HG03097 (cell line): ENCODE results near the gene NCAPD2.
"Not testable (repeated sequence)": the region's sequence is repeated elsewhere in the genome, so short reads cannot be mapped to it uniquely, and the experiment has no call there.

Experiments used
- ATAC-seq: cut with Tn5 transposase; IDR thresholded peaks from one replicate; pipeline ENCODE4 v1.9.1; 2021; ENCODE audit not compliant: unreplicated experiment, low FRiP score

NCAPD2 gene

DNA sequence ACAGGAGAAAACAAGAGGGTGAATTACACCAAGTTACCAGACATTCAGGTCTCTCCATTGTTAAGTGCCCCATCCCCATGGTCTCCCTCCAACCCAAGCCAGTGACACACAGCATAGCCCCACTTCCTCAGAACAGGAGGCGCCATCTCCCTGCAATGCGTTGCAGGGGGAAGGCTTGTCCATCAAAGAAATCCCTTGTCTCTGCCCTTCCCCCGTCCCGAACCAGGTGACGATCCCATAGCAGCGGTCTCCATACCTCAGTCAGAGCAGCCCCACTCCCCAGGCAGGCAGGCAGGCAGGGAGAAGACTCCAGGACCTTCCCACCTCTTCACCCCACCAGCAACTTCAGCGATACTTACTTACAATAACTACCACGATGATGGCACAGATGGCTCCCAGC, 29.4 kb upstream of the NCAPD2 start:
- no peak for ATAC-seq

- no peak for ATAC-seq
Measured at GRCh38 chr12:6465467-6466183, 28.3 kb upstream of the NCAPD2 start.

GRCh38 chr12:6466184-6466573, 27.7 kb upstream of the NCAPD2 start:
- no peak for ATAC-seq

DNA sequence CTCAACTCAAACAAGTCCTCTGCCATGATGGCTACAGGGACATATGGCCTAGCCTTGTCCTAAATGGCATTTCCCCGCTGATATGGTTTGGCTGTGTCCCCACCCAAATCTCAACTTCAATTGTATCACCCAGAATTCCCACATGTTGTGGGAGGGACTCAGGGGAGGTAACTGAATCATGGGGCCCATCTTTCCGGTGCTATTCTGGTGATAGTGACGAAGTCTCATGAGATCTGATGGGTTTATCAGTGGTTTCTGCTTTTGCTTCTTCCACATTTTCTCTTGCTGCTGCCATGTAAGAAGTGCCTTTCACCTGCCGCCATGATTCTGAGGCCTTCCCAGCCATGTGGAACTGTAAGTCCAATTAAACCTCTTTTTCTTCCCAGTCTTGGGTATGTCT, 27.2 kb upstream of the NCAPD2 start:
- ATAC-seq = not testable (repeated sequence)

- not testable (repeated sequence) for ATAC-seq
Measured at GRCh38 chr12:6467571-6468282, 26.2 kb upstream of the NCAPD2 start.

- no peak for ATAC-seq
Measured at GRCh38 chr12:6468283-6468575, 25.7 kb upstream of the NCAPD2 start.

DNA sequence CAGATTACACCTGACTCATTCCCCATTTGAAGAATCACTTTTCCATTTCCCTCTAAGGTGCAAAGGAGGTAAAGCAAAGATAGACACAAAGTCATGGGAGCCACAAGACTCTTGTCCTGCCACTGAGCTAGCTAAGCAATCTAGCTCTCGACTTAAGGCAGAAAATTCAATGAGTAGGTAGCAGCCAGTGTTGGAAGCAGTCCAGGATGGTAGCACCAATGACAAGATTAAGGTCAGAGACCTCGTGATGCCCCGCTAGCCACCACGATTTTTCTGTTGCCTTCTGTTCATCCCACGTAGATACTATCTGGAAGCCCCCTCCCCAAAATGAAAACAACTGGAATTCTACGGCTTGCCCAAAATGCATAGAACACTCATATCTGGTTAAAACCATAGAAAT, 24.8 kb upstream of the NCAPD2 start:
- no peak for ATAC-seq

DNA sequence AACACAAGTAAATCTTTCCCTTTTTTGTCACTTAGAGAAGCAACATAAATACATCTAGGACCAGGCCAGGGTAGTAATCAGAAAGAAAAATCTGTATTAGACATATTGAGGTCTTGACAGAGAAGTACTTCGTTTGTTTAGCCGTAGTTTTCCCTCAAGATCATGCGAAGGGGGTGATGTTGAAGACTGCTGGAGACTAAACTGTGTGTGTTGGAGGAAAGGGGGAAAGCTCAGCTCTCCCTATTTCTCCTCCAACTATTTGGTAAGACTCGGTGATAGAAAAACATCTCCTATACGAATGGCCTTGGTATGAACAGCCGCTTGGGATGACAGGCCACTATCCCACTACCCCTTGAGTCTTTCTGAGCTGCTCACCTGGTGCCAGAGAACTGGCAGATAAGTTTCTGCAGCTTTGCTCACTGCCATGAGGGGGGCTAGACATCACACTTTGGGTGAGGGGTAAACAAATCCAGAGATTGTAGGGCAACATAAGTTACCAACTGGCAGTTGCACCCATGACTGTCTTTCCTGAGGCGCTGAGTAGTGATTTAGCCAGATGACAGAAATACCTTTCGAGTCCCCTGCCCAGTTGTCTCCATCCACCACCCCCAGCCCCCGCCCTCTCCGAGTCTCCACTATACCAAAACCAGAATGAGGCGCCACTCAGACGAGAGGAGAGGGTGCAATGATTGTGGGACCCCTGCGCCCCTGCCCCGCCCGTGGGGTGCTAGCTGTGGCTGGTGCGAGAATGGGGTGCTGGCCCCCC, 24.1 kb upstream of the NCAPD2 start:
- ATAC-seq = no peak

- ATAC-seq = peak; percentile 86
Measured at GRCh38 chr12:6470375-6471163, 23.3 kb upstream of the NCAPD2 start, which contains the start of gene VAMP1. Gene VAMP1, minus strand, starts transcription at chr12:6470677. Its CDS starts 146 bp downstream, at chr12:6470531.

DNA sequence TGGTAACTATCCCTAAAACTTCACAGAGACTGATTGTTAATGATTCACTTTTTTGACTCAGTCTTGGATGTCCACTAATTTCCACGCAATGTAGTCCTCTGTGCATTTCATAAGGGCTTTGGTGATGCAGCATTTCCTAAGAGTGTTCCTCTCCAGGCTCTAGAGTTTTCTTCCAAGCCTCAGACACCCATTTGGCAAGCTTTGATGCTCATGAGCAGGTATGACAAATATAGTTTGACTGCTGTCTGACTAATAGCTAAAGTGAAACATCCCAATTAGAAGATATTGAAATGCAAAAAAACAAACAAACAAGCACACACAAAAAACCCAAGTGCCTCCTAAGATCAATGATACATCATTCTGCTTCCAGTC, 21.9 kb upstream of the NCAPD2 start:
- no peak for ATAC-seq

DNA sequence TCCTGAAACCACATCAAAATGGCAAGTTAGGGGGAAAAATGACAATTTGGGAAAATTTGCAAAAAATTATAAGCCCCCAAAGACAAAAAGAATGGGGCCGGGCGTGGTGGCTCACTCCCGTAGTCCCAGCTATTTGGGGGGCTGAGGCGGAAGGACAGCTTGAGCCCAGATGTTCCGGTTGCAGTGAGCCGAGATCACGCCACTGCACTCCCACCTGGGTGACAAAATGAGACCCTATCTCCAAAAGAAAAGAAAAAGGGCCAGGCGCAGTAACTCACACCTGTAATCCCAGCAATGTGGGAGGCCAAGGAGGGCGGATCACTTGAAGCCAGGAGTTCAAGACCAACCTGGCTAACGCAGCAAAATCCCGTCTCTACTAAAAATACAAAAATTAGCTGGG, 21.4 kb upstream of the NCAPD2 start:
- ATAC-seq = no peak

DNA sequence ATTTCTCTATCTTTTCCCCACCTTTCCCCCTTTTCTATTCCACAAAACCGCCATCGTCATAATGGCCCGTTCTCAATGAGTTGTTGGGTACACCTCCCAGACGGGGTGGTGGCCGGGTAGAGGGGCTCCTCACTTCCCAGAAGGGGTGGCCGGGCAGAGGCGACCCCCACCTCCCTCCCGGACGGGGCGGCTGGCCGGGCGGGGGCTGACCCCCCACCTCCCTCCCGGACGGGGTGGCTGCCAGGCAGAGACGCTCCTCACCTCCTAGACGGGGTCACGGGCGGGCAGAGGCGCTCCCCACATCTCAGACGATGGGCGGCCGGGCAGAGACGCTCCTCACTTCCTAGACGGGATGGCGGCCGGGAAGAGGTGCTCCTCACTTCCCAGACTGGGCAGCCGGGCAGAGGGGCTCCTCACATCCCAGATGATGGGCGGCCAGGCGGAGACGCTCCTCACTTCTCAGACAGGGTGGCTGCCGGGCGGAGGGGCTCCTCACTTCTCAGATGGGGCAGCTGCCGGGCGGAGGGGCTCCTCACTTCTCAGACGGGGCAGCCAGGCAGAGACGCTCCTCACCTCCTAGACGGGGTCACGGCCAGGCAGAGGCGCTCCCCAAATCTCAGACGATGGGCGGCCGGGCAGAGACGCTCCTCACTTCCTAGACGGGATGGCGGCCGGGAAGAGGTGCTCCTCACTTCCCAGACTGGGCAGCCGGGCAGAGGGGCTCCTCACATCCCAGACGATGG, 18.5 kb upstream of the NCAPD2 start:
- ATAC-seq = not testable (repeated sequence)

DNA sequence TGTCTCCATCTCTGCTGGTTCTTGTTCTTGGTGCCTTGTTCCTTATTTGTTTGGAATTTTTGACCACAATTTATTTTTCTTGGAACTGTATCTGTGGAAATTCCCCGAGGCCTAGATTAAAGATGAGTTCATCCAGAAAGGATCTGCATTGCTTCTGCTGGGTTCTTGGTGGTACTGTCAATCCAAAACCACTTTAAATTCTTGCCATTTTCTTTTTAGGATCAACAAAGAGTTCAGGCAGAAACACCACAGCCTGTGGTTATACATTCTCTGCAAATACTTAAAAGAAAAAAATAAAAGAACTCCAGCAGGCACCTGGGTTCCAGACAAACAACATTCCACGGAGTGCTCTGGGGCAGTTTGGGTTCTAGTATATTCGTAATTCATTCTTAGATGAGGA, 17.4 kb upstream of the NCAPD2 start:
- no peak for ATAC-seq

- not testable (repeated sequence) for ATAC-seq
Measured at GRCh38 chr12:6477601-6478377, 16.1 kb upstream of the NCAPD2 start.

- no peak for ATAC-seq
Measured at GRCh38 chr12:6478416-6478815, 15.5 kb upstream of the NCAPD2 start.

GRCh38 chr12:6488240-6488639, 5.7 kb upstream of the NCAPD2 start:
- ATAC-seq = no peak

GRCh38 chr12:6489449-6489848, 4.5 kb upstream of the NCAPD2 start:
- ATAC-seq = no peak

- ATAC-seq = not testable (repeated sequence)
Measured at GRCh38 chr12:6490673-6491072, 3.2 kb upstream of the NCAPD2 start.

GRCh38 chr12:6492838-6493496, 935 bp upstream of the NCAPD2 start, which contains the start of gene MRPL51:
Gene MRPL51, minus strand, starts transcription at chr12:6493262. Its CDS starts 126 bp downstream, at chr12:6493136.
- ATAC-seq = peak; percentile 64
